ENCODE measurements around the gene SLIT2.

The SLIT2 gene

GRCh38 chr4:20298986-20299385 is 47.3 kb downstream of the SLIT2 start:
- no peak overlapping the region for H3K9ac ChIP-seq (ENCODE audit: low read length)

DNA sequence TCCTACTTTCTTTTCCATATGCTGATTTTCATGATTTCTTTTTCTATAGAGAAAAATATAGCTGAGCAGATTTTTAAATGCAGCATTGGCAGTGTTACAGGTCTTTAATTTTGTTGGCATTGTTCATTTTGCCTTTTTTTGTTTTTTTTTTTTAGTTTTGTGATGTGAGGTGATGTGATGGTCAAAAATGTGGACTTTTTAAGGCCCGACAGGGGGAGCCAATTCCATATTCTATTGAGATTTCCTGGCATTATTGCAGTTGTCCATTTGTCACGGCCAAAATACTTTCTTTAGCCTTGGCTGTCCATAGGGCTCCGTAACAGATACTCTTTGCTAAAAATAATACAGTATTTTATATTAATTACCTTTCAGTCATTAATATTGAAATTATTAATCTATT is 47.8 kb downstream of the SLIT2 start:
- no peaks in the 10 kb centered on the region for H3K4me1 ChIP-seq (ENCODE audit: control insufficient read depth, insufficient read depth, low read length)
- no peaks in the 10 kb centered on the region for H3K36me3 ChIP-seq (ENCODE audit: control insufficient read depth, insufficient read depth, low read length)
- H3K9me3 ChIP-seq (ENCODE audit: control insufficient read depth, insufficient read depth, low read depth, low read length), result no peaks in the 10 kb centered on the region
- no peak overlapping the region for H3K9ac ChIP-seq (ENCODE audit: low read length)
- H3K4me3 ChIP-seq (ENCODE audit: low read depth, low read length), result no peak overlapping the region
- no peaks in the 10 kb centered on the region for H3K27me3 ChIP-seq (ENCODE audit: control insufficient read depth, insufficient read depth, low read length)
- no peak overlapping the region for H3K27ac ChIP-seq (ENCODE audit: low read depth, low read length)

More at GRCh38 chr4:20298986-20299385, 47.3 kb downstream of the SLIT2 start:
- Histone ChIP-seq H3K4me1 (ENCODE audit: control insufficient read depth, insufficient read depth, low read length) (no peaks in the 10 kb centered on the region), H3K4me3 (ENCODE audit: low read depth, low read length) (no peak overlapping the region), H3K27ac (ENCODE audit: low read depth, low read length) (no peak overlapping the region), H3K9me3 (ENCODE audit: control insufficient read depth, insufficient read depth, low read depth, low read length) (no peaks in the 10 kb centered on the region), H3K27me3 (ENCODE audit: control insufficient read depth, insufficient read depth, low read length) (no peaks in the 10 kb centered on the region), H3K36me3 (ENCODE audit: control insufficient read depth, insufficient read depth, low read length) (no peaks in the 10 kb centered on the region)

GRCh38 chr4:20301161-20301560 is 49.5 kb downstream of the SLIT2 start:
- H3K9ac ChIP-seq (ENCODE audit: low read length), result no peak overlapping the region
- H3K27me3 ChIP-seq (ENCODE audit: control insufficient read depth, insufficient read depth, low read length), result no peaks in the 10 kb centered on the region
- no peaks in the 10 kb centered on the region for H3K9me3 ChIP-seq (ENCODE audit: control insufficient read depth, insufficient read depth, low read depth, low read length)
- no peaks in the 10 kb centered on the region for H3K36me3 ChIP-seq (ENCODE audit: control insufficient read depth, insufficient read depth, low read length)
- no peaks in the 10 kb centered on the region for H3K4me1 ChIP-seq (ENCODE audit: control insufficient read depth, insufficient read depth, low read length)
- no peak overlapping the region for H3K27ac ChIP-seq (ENCODE audit: low read depth, low read length)
- H3K4me3 ChIP-seq (ENCODE audit: low read depth, low read length), result no peak overlapping the region

All from HUES6 (cell line).